ENCODE data around the gene RFX1.

RFX1 gene

DNA sequence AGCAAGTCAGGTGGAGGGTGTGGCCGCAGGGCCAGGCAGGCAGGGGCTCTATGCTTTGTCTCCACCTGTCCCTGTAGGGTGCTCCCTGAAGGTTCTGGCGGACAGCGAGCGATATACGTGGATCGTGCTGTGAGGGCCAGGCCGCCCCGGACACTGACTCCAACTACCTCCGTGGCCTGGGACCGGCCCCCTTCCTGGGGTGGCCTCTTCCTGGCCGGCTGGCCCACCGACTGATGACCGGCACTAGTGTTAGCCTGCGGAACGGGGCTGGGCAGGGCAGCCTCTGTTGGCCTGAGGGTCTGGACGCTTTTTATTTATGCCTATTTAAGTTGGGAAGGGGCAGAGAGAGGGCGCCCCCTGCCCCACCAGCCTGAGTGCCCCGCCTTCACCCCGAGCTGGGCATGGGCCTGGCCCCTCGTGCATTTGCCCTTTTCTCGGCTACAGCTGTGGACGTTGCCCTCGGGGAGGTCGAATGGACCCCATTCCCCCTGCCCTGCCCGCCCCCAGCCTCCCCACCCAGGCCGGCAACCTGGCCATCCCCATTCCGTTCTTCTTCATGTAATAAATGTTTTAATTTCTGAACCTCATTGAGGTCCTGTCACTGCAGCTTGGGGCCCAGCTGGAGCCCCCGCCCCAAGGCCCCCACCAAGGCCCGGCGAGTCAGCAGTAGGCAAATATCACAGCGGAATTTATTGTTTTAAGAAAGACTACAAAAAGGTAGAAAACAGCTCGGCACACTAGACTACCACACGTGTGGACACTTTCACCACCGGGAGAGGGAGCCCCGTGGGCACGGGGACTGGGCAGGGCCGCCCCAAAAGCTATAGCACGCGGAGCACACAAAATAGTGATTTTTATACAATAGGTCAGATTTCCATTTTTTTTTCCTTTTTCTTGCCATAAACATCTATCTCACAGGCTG is 45.0 kb downstream of the RFX1 start:
- DNase-seq (ENCODE audit: low read depth): no peak

- no peak for DNase-seq (ENCODE audit: low read depth)
Measured at GRCh38 chr19:13959962-13960862, 45.9 kb downstream of the RFX1 start.

- DNase-seq (ENCODE audit: low read depth): no peak
Measured at GRCh38 chr19:13959141-13959961, 46.8 kb downstream of the RFX1 start.

- DNase-seq (ENCODE audit: low read depth): no peak
Measured at GRCh38 chr19:13958043-13958442, 48.1 kb downstream of the RFX1 start.

DNA sequence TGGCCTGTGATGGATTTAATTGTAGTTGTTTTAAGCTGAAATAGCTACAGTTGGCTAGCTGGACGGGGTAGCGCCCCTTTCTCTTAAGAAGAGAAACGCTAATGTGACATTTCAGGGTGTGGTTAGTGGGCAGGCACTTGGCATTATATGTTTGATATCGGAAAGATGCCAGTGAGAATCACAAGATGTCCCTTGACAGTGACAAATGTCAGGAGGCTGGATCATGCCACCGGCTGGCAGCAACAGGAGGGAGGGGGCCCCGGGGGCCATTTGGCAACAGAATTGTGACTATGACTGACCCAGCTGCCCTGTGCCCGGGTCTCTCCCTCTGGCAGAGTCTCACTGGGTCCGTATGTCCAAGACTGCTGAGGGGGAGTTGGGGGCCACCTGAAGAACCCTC is 49.1 kb downstream of the RFX1 start:
- no peak for DNase-seq (ENCODE audit: low read depth)

DNA sequence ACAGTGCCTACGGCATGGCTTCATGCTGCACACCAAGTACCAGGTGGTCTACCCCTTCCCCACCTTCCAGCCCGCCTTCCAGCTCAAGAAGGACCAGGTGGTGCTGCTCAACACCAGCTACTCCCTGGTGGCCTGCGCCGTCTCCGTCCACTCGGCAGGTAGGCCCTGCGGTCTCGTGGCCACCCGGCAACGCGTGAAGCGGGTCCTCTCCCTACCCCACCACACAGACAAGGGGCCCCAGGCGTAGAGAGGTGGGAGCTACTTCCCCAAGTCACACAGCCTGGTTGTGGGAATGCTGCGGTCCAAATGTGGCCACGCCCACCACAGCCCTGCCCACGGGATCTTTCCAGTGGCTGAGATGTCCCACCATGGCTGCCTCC is 49.8 kb downstream of the RFX1 start:
- DNase-seq (ENCODE audit: low read depth): no peak

DNA sequence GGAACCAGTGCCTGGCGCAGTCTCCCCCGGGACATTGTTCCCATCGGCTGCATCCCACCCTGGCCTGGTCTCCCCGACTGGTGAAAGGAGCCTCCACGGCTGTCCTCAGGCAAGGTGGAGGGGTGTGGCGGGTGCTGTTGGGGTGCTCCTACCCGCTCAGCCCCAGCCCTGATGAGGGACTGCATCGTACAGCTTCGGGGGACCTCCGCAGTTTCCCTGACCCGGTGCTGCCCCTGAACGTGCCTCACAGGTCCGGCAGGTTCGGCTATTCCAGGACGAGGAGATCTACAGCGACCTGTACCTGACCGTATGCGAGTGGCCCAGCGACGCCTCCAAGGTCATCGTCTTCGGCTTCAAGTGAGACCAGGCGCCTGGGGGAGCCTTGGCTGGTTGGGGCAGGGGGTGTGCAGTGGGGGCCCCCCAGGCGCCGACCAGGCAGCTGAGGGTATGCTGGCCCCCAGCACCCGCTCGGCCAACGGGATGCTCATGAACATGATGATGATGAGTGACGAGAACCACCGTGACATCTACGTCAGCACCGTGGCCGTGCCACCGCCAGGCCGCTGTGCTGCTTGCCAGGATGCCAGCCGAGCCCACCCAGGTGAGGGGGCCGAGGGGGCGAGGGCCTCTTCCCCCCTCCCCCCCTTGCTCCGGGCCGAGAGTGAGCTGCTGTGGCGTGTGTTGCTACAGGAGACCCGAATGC is 50.3 kb downstream of the RFX1 start:
- no peak for DNase-seq (ENCODE audit: low read depth)

DNA sequence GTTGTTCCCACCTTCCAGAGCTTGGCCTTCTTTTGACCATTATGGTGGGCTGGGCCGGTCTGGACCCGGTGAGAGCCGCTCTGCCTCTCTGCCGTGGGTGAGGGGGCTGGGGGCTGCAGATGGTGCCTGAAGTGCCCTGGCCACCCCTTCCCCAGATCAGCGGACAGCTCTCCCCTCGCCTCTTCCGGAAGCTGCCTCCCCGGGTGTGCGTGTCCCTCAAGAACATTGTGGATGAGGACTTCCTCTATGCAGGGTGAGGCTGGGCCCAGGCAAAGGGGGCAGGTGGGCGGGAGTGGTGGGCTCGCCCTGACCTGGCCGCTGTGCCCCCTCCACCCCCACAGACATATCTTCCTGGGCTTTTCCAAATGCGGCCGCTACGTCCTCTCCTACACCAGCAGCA is 51.9 kb downstream of the RFX1 start:
- DNase-seq (ENCODE audit: low read depth): no peak

DNA sequence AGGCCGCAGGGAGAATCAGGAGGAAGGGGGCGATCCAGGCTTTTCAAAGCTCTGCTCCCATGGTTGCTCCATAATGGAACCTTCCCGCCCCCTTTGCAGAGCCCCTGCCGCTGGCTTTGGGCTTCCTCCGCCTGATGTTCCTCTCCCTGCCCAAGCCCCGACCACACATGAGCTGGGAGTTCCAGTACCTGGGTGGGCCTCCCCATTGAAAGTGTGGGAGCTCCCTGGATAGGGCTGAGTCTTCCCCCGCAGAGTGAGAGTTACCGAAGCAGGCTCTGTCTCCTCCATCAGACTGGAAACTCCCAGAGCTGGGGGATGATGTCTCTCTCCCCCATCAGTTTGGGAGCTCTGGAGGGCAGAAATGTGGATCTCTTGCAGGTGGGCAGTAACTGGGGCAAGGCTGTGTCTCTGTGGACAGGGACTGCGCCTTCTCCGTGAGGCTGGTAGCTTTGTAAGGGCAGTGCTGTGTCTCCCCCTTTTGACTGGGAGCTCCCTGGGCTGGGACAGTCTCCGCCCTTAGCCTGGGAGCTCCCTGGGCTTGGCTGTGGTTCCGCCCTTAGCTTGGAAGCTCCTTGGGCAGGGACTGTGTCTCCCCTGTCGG is 53.1 kb downstream of the RFX1 start:
- peak; percentile 69 for DNase-seq (ENCODE audit: low read depth)

GRCh38 chr19:13952154-13952930 is 53.8 kb downstream of the RFX1 start, which contains the start of gene DCAF15:
DCAF15 (plus strand) TSS chr19:13952509; CDS start chr19:13952513, 4 bp downstream.
- peak; percentile 100 for DNase-seq (ENCODE audit: low read depth)

GRCh38 chr19:13951799-13952153 is 54.3 kb downstream of the RFX1 start:
- DNase-seq (ENCODE audit: low read depth): no peak

DNA sequence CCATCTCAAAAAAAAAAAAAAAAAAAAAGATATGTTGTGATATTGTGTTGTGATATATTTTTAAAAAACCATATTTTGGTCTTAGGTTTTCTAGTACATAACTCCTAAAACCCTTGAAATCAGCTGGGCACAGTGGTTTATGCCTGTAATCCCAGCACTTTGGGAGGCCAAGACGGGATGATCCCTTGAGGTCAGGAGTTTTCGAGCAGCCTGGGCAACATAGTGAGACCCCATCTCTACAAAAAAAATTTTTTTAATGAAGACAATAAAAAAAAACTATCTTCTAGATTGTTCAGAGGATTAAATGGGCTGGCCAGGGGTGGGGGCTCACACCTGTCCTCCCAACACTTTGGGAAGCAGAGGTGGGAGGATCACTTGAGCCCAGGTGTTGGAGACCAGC is 55.1 kb downstream of the RFX1 start:
- no peak for DNase-seq (ENCODE audit: low read depth)

DNA sequence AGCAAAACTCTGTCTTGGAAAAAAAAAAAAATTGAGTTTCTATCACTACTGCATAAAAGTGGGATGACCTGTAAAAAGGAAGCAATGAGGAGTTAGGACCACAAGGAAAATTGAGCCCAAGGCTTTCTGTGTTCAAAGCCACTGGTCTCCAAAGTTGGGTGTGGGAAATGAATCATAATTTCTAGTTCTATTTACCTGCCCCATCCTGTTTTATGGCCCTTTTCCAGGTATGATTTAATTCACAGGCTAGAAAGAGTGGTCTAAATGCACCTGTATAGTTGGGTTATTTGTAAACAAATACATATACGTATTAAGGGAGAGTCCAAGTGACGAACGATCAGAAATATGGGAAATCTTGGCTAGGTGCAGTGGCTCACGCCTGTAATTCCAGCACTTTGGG is 59.7 kb downstream of the RFX1 start:
- no peak for DNase-seq (ENCODE audit: low read depth)

DNA sequence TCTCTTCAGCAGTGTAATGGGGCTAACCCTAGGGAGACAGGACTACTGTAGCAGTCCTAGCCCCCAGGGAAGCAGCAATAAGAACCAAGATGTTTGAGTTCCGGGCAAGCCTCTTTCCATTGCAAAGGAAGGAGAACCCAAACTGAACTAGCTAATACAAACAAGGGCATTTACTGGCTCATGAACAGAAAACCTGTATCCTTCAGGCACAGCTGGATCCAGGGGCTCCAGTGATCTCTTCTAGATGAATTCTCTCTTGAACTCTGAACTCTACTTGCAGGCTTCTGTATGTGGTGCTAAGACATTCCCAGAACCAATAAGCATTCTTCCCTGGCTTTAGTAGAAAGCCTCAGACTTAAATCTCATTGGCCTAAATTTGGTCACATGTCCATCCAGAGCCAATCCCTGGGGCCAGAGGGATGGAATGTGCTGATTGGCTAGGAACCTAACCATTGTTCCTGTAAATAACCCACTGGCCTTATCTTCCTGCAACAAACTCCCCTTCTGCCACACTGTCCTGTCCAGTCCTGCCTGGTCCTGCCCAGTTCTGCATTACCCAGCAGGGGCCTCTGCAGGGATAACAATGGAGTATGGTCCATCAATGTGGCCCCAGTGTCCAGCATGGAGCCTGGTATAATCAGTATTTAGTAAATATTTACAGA is 64.0 kb downstream of the RFX1 start:
- no peak for DNase-seq (ENCODE audit: low read depth)

GRCh38 chr19:13938301-13939064 is 67.6 kb downstream of the RFX1 start, which contains the start of gene PODNL1:
PODNL1 (minus strand) TSS chr19:13938417; CDS start chr19:13938181, 236 bp downstream.
- DNase-seq (ENCODE audit: low read depth): peak; percentile 85

- no peak for DNase-seq (ENCODE audit: low read depth)
Measured at GRCh38 chr19:13937479-13938300, 68.4 kb downstream of the RFX1 start.

DNA sequence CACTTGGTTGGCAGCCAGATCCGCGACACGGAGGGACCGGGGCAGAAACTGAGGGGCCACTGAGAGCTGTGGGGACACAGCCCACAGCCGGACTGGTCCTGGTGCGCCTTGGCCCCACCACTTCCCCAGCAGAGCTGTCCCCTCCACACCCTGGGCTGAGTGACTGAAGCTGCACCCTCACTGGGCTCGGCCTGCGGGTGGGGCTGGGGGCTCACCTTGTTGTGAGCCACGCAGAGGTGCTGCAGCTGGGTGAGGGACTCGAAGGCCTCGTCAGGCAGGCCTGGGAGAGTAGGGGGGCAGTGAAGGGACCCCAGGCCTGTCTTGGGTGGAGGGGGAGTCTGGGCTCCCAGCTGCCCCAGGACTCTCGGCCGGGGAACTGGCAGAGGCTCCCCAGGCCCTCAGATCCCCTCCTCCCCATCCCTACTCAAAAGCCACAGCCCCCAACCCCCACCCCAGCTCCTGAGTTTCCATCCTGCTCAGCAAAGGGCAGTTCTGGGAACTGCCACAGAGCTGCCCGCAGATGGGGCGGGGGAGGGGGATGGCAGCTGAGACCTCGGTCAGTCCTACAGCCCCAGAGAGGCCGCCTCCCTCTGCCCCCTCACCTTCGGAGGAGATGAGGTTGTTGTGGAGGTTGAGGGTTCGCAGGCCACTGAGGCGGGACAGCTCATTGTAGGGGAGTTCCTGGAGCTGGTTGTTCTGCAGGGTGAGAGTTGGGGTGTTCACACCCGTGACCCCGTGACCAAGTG is 70.2 kb downstream of the RFX1 start:
- no peak for DNase-seq (ENCODE audit: low read depth)
